SK-N-SH (cell line): Measurements from ENCODE around the gene VTCN1.

ENCODE experiments used
- CHD2 ChIP-seq: fragments of 150-350 bp; IDR thresholded peaks from 2 replicates; pipeline ENCODE4 v1.6.1; 2018; ENCODE audit warnings: low read length; ENCODE audit not compliant: partially characterized antibody
- REST ChIP-seq: IDR thresholded peaks from 2 replicates; pipeline ENCODE4 v1.6.1; 2012; ENCODE audit warnings: mild to moderate bottlenecking, low read depth, low read length, moderate library complexity
- RFX5 ChIP-seq: IDR thresholded peaks from 2 replicates; pipeline ENCODE4 v1.6.1; 2012; ENCODE audit warnings: mild to moderate bottlenecking, improper control_type of control experiment, low read length
- TF ChIP-seq, protein P1 (sequence below): IDR thresholded peaks from 2 replicates; pipeline ENCODE4 v1.4.0; 2012; ENCODE audit warnings: low read depth

DNA sequence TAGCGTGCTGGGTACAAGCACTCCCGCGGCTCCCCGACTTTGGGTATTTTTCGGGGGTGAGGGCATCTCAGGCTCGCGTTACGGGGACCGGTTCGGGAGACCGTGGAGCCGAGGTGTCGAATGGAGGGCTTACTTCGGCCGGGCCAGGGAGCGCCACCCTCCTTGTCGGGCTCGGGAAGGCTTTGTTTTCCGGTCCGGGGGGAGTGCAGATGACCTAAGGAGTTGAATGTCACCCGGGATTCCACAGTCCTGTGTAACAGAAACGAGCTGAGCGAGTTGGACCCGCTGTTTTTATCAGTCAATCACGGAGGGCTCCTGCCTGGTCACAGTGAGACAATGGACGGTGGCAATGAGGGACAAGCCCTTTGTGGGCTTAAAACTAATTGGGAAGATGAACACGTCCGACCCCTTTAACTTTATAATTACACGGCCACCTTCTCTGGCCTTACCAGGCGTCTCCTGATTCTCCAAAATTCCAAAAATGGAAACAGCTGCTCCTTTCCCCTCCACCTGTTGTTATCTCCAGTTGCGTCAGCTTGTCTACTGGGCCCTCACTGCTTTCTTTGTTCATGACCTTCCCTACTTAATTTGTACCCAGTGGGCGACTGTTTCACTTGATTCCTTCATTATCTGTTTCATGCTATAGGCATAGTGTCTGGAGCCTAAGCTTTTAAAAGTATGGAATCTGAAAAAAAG is 88.2 kb downstream of the VTCN1 start:
- TF ChIP-seq REST (no peak), RFX5 (no peak), CHD2 (no peak)
- TF ChIP-seq, protein P1, sequence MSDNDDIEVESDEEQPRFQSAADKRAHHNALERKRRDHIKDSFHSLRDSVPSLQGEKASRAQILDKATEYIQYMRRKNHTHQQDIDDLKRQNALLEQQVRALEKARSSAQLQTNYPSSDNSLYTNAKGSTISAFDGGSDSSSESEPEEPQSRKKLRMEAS = no peak
